ENCODE data around the gene ZBTB32. TPM values are rescaled to one million over a fixed set of nuclear protein-coding genes. Genes with fewer than 3 reads are reported as not detected.

Gene ZBTB32
- total RNA-seq, 1 experiment from 2014 or later = not detected

GRCh38 chr19:35669566-35669965 is 34.8 kb upstream of the ZBTB32 start:
- H3K27me3 ChIP-seq (ENCODE audit: insufficient read depth, low read depth) = peaks cover 19% of the 10 kb centered on the region
- ChIA-PET POLR2A (ENCODE audit: unreplicated experiment) (no interaction called here), CTCF (no interaction called here)
- H3K4me1 ChIP-seq (replicated peaks; ENCODE audit: insufficient read depth) = peaks cover 6% of the 10 kb centered on the region; the same call in 1 of the 2 replicates
- H3K27ac ChIP-seq = no peak overlapping the region
- peaks cover 6% of the 10 kb centered on the region; the same call in 1 of the 2 replicates for H3F3A ChIP-seq (ENCODE audit: insufficient read depth, low read depth)
- intact Hi-C loops (cut with micrococcal nuclease; ENCODE audit: unreplicated experiment) = no loop called here
- no peak overlapping the region for H3K4me3 ChIP-seq
- H4K20me1 ChIP-seq (ENCODE audit: insufficient read depth) = no peaks in the 10 kb centered on the region
- no peaks in the 10 kb centered on the region for H3K79me2 ChIP-seq (ENCODE audit: low read depth)
- H3K9me2 ChIP-seq (ENCODE audit: insufficient read depth) = no peaks in the 10 kb centered on the region
- no peaks in the 10 kb centered on the region for H3K36me3 ChIP-seq (ENCODE audit: low read depth)
- no peak overlapping the region for H2AFZ ChIP-seq
- no TSS peak for BruUV-seq (replicated peaks)
- no peak for DNase-seq
- TF ChIP-seq CTCF (conservative IDR thresholded peaks at IDR 0.05) = no peak
- no peak for TF ChIP-seq EZH2 (IDR thresholded peaks at IDR 0.05; ENCODE audit: low read depth)
- no peak overlapping the region for H3K4me2 ChIP-seq
- H3K9me3 ChIP-seq (ENCODE audit: insufficient read depth, low read depth) = no peaks in the 10 kb centered on the region

DNA sequence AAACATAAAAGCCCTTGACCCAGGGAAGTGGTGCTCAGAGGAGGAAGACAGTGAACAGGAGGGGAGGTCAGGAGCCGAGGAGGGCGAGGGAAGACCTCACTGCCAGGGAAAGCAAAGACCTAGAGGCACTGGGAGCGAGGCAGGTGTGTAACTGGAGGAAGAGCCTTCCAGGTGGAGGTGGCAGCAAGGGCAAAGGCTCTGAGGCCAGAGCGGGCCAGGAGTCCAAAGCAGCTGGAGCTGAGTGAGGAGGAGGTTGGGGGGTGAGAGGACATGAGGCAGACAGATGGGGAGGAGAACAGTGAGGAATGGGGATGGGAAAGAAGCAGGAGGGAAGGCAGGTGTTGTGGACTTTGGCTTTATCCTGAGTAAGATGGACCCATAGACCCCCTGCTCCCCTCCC is 34.4 kb upstream of the ZBTB32 start:
- ChIA-PET POLR2A (ENCODE audit: unreplicated experiment) (no interaction called here), CTCF (no interaction called here)
- no peaks in the 10 kb centered on the region for H3K9me2 ChIP-seq (ENCODE audit: insufficient read depth)
- TF ChIP-seq EZH2 (IDR thresholded peaks at IDR 0.05; ENCODE audit: low read depth) (no peak), CTCF (conservative IDR thresholded peaks at IDR 0.05) (no peak)
- no peak overlapping the region for H3K4me2 ChIP-seq
- no peak overlapping the region for H3K4me3 ChIP-seq
- peaks cover 6% of the 10 kb centered on the region; the same call in 1 of the 2 replicates for H3K4me1 ChIP-seq (replicated peaks; ENCODE audit: insufficient read depth)
- no peak for DNase-seq
- H3F3A ChIP-seq (ENCODE audit: insufficient read depth, low read depth) = peaks cover 6% of the 10 kb centered on the region; the same call in 1 of the 2 replicates
- no peaks in the 10 kb centered on the region for H4K20me1 ChIP-seq (ENCODE audit: insufficient read depth)
- no peaks in the 10 kb centered on the region for H3K9me3 ChIP-seq (ENCODE audit: insufficient read depth, low read depth)
- no peak overlapping the region for H3K27ac ChIP-seq
- peaks cover 19% of the 10 kb centered on the region for H3K27me3 ChIP-seq (ENCODE audit: insufficient read depth, low read depth)
- no peaks in the 10 kb centered on the region for H3K79me2 ChIP-seq (ENCODE audit: low read depth)
- intact Hi-C loops (cut with micrococcal nuclease; ENCODE audit: unreplicated experiment) = no loop called here
- no peaks in the 10 kb centered on the region for H3K36me3 ChIP-seq (ENCODE audit: low read depth)
- no peak overlapping the region for H2AFZ ChIP-seq
- no TSS peak for BruUV-seq (replicated peaks)

- Histone ChIP-seq H3K36me3 (ENCODE audit: low read depth) (no peaks in the 10 kb centered on the region), H3K4me2 (no peak overlapping the region), H3K4me3 (no peak overlapping the region), H3F3A (ENCODE audit: insufficient read depth, low read depth) (peaks cover 6% of the 10 kb centered on the region; the same call in 1 of the 2 replicates), H3K4me1 (replicated peaks; ENCODE audit: insufficient read depth) (peaks cover 6% of the 10 kb centered on the region; the same call in 1 of the 2 replicates), H3K27me3 (ENCODE audit: insufficient read depth, low read depth) (peaks cover 19% of the 10 kb centered on the region), H3K9me3 (ENCODE audit: insufficient read depth, low read depth) (no peaks in the 10 kb centered on the region), H3K9me2 (ENCODE audit: insufficient read depth) (no peaks in the 10 kb centered on the region), H3K79me2 (ENCODE audit: low read depth) (no peaks in the 10 kb centered on the region), H3K27ac (no peak overlapping the region), H4K20me1 (ENCODE audit: insufficient read depth) (no peaks in the 10 kb centered on the region), H2AFZ (no peak overlapping the region)
- no peak for DNase-seq
- TF ChIP-seq EZH2 (IDR thresholded peaks at IDR 0.05; ENCODE audit: low read depth) = no peak
- no peak for TF ChIP-seq CTCF (conservative IDR thresholded peaks at IDR 0.05)
- no TSS peak for BruUV-seq (replicated peaks)
- ChIA-PET CTCF (no interaction called here), POLR2A (ENCODE audit: unreplicated experiment) (no interaction called here)
- intact Hi-C loops (cut with micrococcal nuclease; ENCODE audit: unreplicated experiment) = no loop called here
Observed at GRCh38 chr19:35670686-35671085, 33.7 kb upstream of the ZBTB32 start.
